HepG2 (cell line): ENCODE measurements around the gene DUSP12. TPM values are rescaled to one million over a fixed set of nuclear protein-coding genes. Genes with fewer than 3 reads are reported as not detected.

Experiments
- ARNT2 ChIP-seq: sonication (generic); formaldehyde crosslinking; IDR thresholded peaks from 2 replicates; pipeline ENCODE4 v1.8.0; 2022; ENCODE audit warnings: mild to moderate bottlenecking, low read depth, missing genetic modification reagents, moderate library complexity
- CBX2 ChIP-seq, 2 experiments: fragments of 200-600 bp in 1 of 2; sonication (generic); formaldehyde crosslinking in 1 of 2; IDR thresholded peaks; 2 replicates each; pipeline versions ENCODE4 v1.7.0 to v1.8.1; 2018 to 2022; ENCODE audit warnings: low read depth in 2 of 2, low read length in 1 of 2, mild to moderate bottlenecking in 1 of 2, missing genetic modification reagents in 1 of 2
- CSRNP1 ChIP-seq: sonication (generic); formaldehyde crosslinking; IDR thresholded peaks from 2 replicates; pipeline ENCODE4 v1.8.1; 2023; ENCODE audit warnings: mild to moderate bottlenecking, missing genetic modification reagents
- EZH2 ChIP-seq: conservative IDR thresholded peaks from 2 replicates; pipeline ENCODE4 v1.6.1; 2012; ENCODE audit warnings: mild to moderate bottlenecking, low read depth, low read length, moderate library complexity
- HMGXB4 ChIP-seq, 2 experiments: sonication (generic) in 1 of 2; formaldehyde crosslinking in 1 of 2; IDR thresholded peaks; 2 replicates each; pipeline versions ENCODE4 v1.4.0 to v1.6.1; 2018 to 2020; ENCODE audit warnings: missing genetic modification reagents in 2 of 2, borderline replicate concordance in 1 of 2, low read depth in 1 of 2, mild to moderate bottlenecking in 1 of 2, missing biosample characterization in 1 of 2
- KAT8 ChIP-seq: IDR thresholded peaks from 2 replicates; pipeline ENCODE4 v1.6.1; 2016; ENCODE audit warnings: missing genetic modification reagents, missing compliant biosample characterization
- NFE2L2 ChIP-seq: fragments of 150-350 bp; IDR thresholded peaks from 2 replicates; pipeline ENCODE4 v1.6.1; 2014; ENCODE audit warnings: low read length
- NR2C2 ChIP-seq: sonication (generic); formaldehyde crosslinking; IDR thresholded peaks from 2 replicates; pipeline ENCODE4 v1.4.0; 2020; ENCODE audit warnings: missing genetic modification reagents, mild to moderate bottlenecking, moderate library complexity, borderline replicate concordance
- SNAI1 ChIP-seq: sonication (generic); formaldehyde crosslinking; IDR thresholded peaks from 2 replicates; pipeline ENCODE4 v1.5.0; 2020; ENCODE audit warnings: mild to moderate bottlenecking, missing genetic modification reagents, borderline replicate concordance
- SP5 ChIP-seq: IDR thresholded peaks from 2 replicates; pipeline ENCODE4 v1.6.1; 2016; ENCODE audit warnings: low read depth, borderline replicate concordance
- TEF ChIP-seq: sonication (generic); formaldehyde crosslinking; IDR thresholded peaks from 2 replicates; pipeline ENCODE4 v1.5.0; 2020; ENCODE audit warnings: missing genetic modification reagents
- UBTF ChIP-seq: sonication (generic); formaldehyde crosslinking; IDR thresholded peaks from 2 replicates; pipeline ENCODE4 v1.4.0; 2020; ENCODE audit warnings: mild to moderate bottlenecking, missing genetic modification reagents
- ZBTB8A ChIP-seq: sonication (generic); formaldehyde crosslinking; IDR thresholded peaks from 2 replicates; pipeline ENCODE4 v1.4.0; 2020; ENCODE audit warnings: mild to moderate bottlenecking, low read depth, missing genetic modification reagents, borderline replicate concordance
- ZNF607 ChIP-seq: sonication (generic); formaldehyde crosslinking; IDR thresholded peaks from 2 replicates; pipeline ENCODE4 v1.5.1; 2020; ENCODE audit warnings: missing genetic modification reagents, mild to moderate bottlenecking, borderline replicate concordance
- ZNF616 ChIP-seq: sonication (generic); formaldehyde crosslinking; IDR thresholded peaks from 2 replicates; pipeline ENCODE4 v1.5.0; 2020; ENCODE audit warnings: low read depth, mild to moderate bottlenecking, missing genetic modification reagents
- ZNF777 ChIP-seq: sonication (generic); formaldehyde crosslinking; IDR thresholded peaks from 2 replicates; pipeline ENCODE4 v1.4.0; 2020; ENCODE audit warnings: missing genetic modification reagents
- polyA plus RNA-seq, 8 experiments: library from polyadenylated mRNA; depleted of rRNA in 3 of 8; stranded (reverse) in 7 of 8; unstranded in 1 of 8; fragments of >200 nt; fragmentation: Illumina TruSeq in 4 of 8; extraction: Trizol in 4 of 8; gene quantifications; 2 replicates each; pipeline versions ENCODE4 v1.2.1 to v1.2.3, GENCODE V29; 2011 to 2016; ENCODE audit warnings: low read depth in 4 of 8, missing spikeins in 1 of 8, mixed read lengths in 1 of 8; ENCODE audit not compliant: insufficient read depth in 1 of 8
- total RNA-seq, 5 experiments: library from RNA; depleted of rRNA; stranded (reverse); fragments of >200 nt; fragmentation: Illumina TruSeq; extraction: Trizol; gene quantifications; 2 replicates each; pipeline ENCODE4 v1.2.3, GENCODE V29; 2016; ENCODE audit warnings: low read depth in 1 of 5
- TF ChIP-seq, protein P1 (sequence below): sonication (generic); formaldehyde crosslinking; IDR thresholded peaks from 2 replicates; pipeline ENCODE4 v1.4.0; 2020; ENCODE audit warnings: low read depth, missing genetic modification reagents

The DUSP12 gene
- total and polyA plus RNA-seq, 2 of the 13 experiments (the other 11 are each of a cell fraction or from before 2014, with no cell fraction given), result 36.7 to 37.1 TPM

- TF ChIP-seq CSRNP1 (CRISPR knock-in tag) (0 out of 2 replicates have a peak, but pooled peaks have one; percentile 31), SP5 (CRISPR knock-in tag) (no peak), NR2C2 (no peak), KAT8 (CRISPR knock-in tag) (no peak), UBTF (peak; percentile 18; the same call in 1 of the 2 replicates), CBX2 (IDR thresholded peaks at IDR 0.05; ENCODE audit: low read depth, low read length) (no peak), CBX2 (CRISPR knock-in tag; IDR thresholded peaks at IDR 0.05; ENCODE audit: low read depth) (0 out of 2 replicates have a peak, but pooled peaks have one; percentile 1), EZH2 (peak; percentile 62; the same call in 1 of the 2 replicates), NFE2L2 (no peak), ARNT2 (no peak), HMGXB4 (CRISPR knock-in tag; IDR thresholded peaks at IDR 0.05; ENCODE audit: borderline replicate concordance in 1 of 2, low read depth in 1 of 2) (no peak), ZNF777 (CRISPR knock-in tag) (peak; percentile 93), ZBTB8A (CRISPR knock-in tag) (no peak), SNAI1 (CRISPR knock-in tag) (no peak), ZNF616 (CRISPR knock-in tag) (no peak), ZNF607 (CRISPR knock-in tag) (0 out of 2 replicates have a peak, but pooled peaks have one; percentile 49), TEF (CRISPR knock-in tag) (no peak)
- TF ChIP-seq, protein P1, sequence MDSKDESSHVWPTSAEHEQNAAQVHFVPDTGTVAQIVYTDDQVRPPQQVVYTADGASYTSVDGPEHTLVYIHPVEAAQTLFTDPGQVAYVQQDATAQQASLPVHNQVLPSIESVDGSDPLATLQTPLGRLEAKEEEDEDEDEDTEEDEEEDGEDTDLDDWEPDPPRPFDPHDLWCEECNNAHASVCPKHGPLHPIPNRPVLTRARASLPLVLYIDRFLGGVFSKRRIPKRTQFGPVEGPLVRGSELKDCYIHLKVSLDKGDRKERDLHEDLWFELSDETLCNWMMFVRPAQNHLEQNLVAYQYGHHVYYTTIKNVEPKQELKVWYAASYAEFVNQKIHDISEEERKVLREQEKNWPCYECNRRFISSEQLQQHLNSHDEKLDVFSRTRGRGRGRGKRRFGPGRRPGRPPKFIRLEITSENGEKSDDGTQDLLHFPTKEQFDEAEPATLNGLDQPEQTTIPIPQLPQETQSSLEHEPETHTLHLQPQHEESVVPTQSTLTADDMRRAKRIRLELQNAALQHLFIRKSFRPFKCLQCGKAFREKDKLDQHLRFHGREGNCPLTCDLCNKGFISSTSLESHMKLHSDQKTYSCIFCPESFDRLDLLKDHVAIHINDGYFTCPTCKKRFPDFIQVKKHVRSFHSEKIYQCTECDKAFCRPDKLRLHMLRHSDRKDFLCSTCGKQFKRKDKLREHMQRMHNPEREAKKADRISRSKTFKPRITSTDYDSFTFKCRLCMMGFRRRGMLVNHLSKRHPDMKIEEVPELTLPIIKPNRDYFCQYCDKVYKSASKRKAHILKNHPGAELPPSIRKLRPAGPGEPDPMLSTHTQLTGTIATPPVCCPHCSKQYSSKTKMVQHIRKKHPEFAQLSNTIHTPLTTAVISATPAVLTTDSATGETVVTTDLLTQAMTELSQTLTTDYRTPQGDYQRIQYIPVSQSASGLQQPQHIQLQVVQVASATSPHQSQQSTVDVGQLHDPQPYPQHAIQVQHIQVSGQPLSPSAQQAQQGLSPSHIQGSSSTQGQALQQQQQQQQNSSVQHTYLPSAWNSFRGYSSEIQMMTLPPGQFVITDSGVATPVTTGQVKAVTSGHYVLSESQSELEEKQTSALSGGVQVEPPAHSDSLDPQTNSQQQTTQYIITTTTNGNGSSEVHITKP (CRISPR knock-in tag), result no peak
These were observed 22.2 kb upstream of the DUSP12 start (continued) for GRCh38 chr1:161727256-161727924.
